H1 (cell line): Measurements from ENCODE around the gene KLHL3. TPM values are rescaled to one million over a fixed set of nuclear protein-coding genes. Genes with fewer than 3 reads are reported as not detected.

Source experiments
- CTCF ChIA-PET: fragments of 300-600 bp; sonication (Branson Sonifier 250); formaldehyde crosslinking; loops from one replicate; lab custom pipeline; 2021; ENCODE audit not compliant: partially characterized antibody; lab: Charles Lee
- POLR2A ChIA-PET: fragments of 300-600 bp; sonication (Branson Sonifier 250); formaldehyde crosslinking; loops from one replicate; lab custom pipeline; 2021; ENCODE audit warnings: inconsistent platforms; ENCODE audit not compliant: partially characterized antibody; lab: Charles Lee
- DNase-seq, 2 experiments: peaks; one replicate each; pipeline versions ENCODE4 v3.0.0 to v3.0.0-alpha.2; 2010 to 2022; ENCODE audit warnings: low spot score in 2 of 2, low read depth in 1 of 2, mixed read lengths in 1 of 2
- FAIRE-seq: peaks from 2 replicates; lab custom pipeline; 2011; peaks lifted over from hg19 to GRCh38; lab: Jason Lieb, UNC
- H2AFZ ChIP-seq: 2 replicates; pipeline ENCODE4 v1.8.1; 2012; ENCODE audit warnings: low read length, inconsistent platforms
- H2AK5ac ChIP-seq: 2 replicates; pipeline ENCODE4 v1.6.1; 2013; ENCODE audit warnings: low read depth, low read length
- H2BK120ac ChIP-seq: replicated peaks from 2 replicates; pipeline ENCODE3; 2013; ENCODE audit warnings: low read depth, low read length, inconsistent platforms
- H2BK12ac ChIP-seq: 2 replicates; pipeline ENCODE4 v1.6.1; 2013; ENCODE audit warnings: low read depth, low read length
- H2BK15ac ChIP-seq: 2 replicates; pipeline ENCODE4 v1.6.1; 2013; ENCODE audit warnings: low read length
- H2BK20ac ChIP-seq: 2 replicates; pipeline ENCODE4 v1.6.1; 2013; ENCODE audit warnings: low read length
- H2BK5ac ChIP-seq: 2 replicates; pipeline ENCODE4 v1.6.1; 2013; ENCODE audit warnings: low read depth, low read length
- H3K14ac ChIP-seq: 2 replicates; pipeline ENCODE4 v1.6.1; 2013; ENCODE audit warnings: inconsistent platforms; ENCODE audit not compliant: insufficient read length
- H3K18ac ChIP-seq: 2 replicates; pipeline ENCODE4 v1.6.1; 2013; ENCODE audit warnings: low read length; ENCODE audit errors: extremely low read depth
- H3K23ac ChIP-seq: 2 replicates; pipeline ENCODE4 v1.6.1; 2013; ENCODE audit warnings: inconsistent platforms; ENCODE audit not compliant: insufficient read length
- H3K23me2 ChIP-seq: 2 replicates; pipeline ENCODE4 v1.6.1; 2013; ENCODE audit warnings: low read depth, low read length
- H3K27ac ChIP-seq: 2 replicates; pipeline ENCODE4 v1.6.1; 2011; ENCODE audit warnings: low read depth, low read length, inconsistent platforms
- H3K27me3 ChIP-seq, 4 experiments: replicated peaks in 1 of 4; 1 replicate in 1 of 4; 2 replicates in 3 of 4; pipeline versions ENCODE4 v1.6.1 to v1.8.1; 2011 to 2013; ENCODE audit warnings: low read length in 3 of 4, mild to moderate bottlenecking in 3 of 4, inconsistent platforms in 2 of 4, mixed read lengths in 2 of 4, moderate library complexity in 1 of 4; ENCODE audit not compliant: control insufficient read depth in 3 of 4, insufficient read depth in 3 of 4; ENCODE audit errors: extremely low read depth in 1 of 4
- H3K36me3 ChIP-seq, 4 experiments: 2 replicates each; pipeline versions ENCODE4 v1.6.1 to v1.8.1; 2011 to 2013; ENCODE audit warnings: mild to moderate bottlenecking in 4 of 4, low read length in 3 of 4, moderate library complexity in 2 of 4, control low read depth in 1 of 4, inconsistent platforms in 1 of 4; ENCODE audit not compliant: insufficient read depth in 4 of 4, control insufficient read depth in 2 of 4
- H3K4ac ChIP-seq: replicated peaks from 2 replicates; pipeline ENCODE3; 2013; ENCODE audit warnings: low read length, low read depth, mixed read lengths, inconsistent platforms; ENCODE audit not compliant: insufficient read length
- H3K4me1 ChIP-seq, 4 experiments: replicated peaks in 1 of 4; 1 replicate in 1 of 4; 2 replicates in 3 of 4; pipeline versions ENCODE4 v1.6.1 to v1.8.1; 2011 to 2013; ENCODE audit warnings: low read length in 3 of 4, inconsistent platforms in 2 of 4, mixed read lengths in 1 of 4; ENCODE audit not compliant: insufficient read depth in 4 of 4, control insufficient read depth in 3 of 4
- H3K4me2 ChIP-seq, 2 experiments: 2 replicates each; pipeline versions ENCODE4 v1.6.1 to v1.8.1; 2011 to 2013; ENCODE audit warnings: low read depth in 2 of 2, low read length in 2 of 2, control low read depth in 1 of 2, inconsistent platforms in 1 of 2, mild to moderate bottlenecking in 1 of 2; ENCODE audit not compliant: insufficient read depth in 1 of 2
- H3K4me3 ChIP-seq, 4 experiments: fragments of 200-600, 300-600 bp in 1 of 4; sonication (generic), shearing (Covaris generic), sonication (Bioruptor Twin) in 1 of 4; 2 replicates each; pipeline versions ENCODE4 v1.5.1 to v1.8.1; 2011 to 2016; ENCODE audit warnings: low read length in 4 of 4, low read depth in 3 of 4, control low read depth in 2 of 4, inconsistent platforms in 2 of 4, mild to moderate bottlenecking in 2 of 4, mixed read lengths in 1 of 4, moderate library complexity in 1 of 4; ENCODE audit not compliant: insufficient read depth in 2 of 4; ENCODE audit errors: extremely low read depth in 1 of 4
- H3K56ac ChIP-seq: replicated peaks from 2 replicates; pipeline ENCODE3; 2013; ENCODE audit warnings: low read depth, mild to moderate bottlenecking, mixed read lengths, low read length, inconsistent platforms; ENCODE audit not compliant: insufficient read length
- H3K79me1 ChIP-seq: 2 replicates; pipeline ENCODE4 v1.6.1; 2013; ENCODE audit warnings: low read depth, low read length, control low read depth
- H3K79me2 ChIP-seq, 2 experiments: 2 replicates each; pipeline versions ENCODE4 v1.6.1 to v1.8.1; 2012 to 2013; ENCODE audit warnings: low read length in 2 of 2, mild to moderate bottlenecking in 2 of 2, inconsistent platforms in 1 of 2; ENCODE audit not compliant: insufficient read depth in 2 of 2, control insufficient read depth in 1 of 2
- H3K9ac ChIP-seq, 4 experiments: replicated peaks in 1 of 4; 1 replicate in 1 of 4; 2 replicates in 3 of 4; pipeline versions ENCODE4 v1.6.1 to v1.8.1; 2011 to 2013; ENCODE audit warnings: low read depth in 3 of 4, low read length in 3 of 4, control low read depth in 2 of 4, mild to moderate bottlenecking in 2 of 4, moderate library complexity in 2 of 4, inconsistent platforms in 1 of 4; ENCODE audit errors: extremely low read depth in 1 of 4
- H3K9me3 ChIP-seq, 2 experiments: 2 replicates each; pipeline versions ENCODE4 v1.6.1 to v1.8.1; 2012 to 2013; ENCODE audit warnings: mild to moderate bottlenecking in 2 of 2, moderate library complexity in 2 of 2, control low read depth in 1 of 2, inconsistent platforms in 1 of 2, low read depth in 1 of 2, low read length in 1 of 2, mixed read lengths in 1 of 2; ENCODE audit not compliant: insufficient read depth in 2 of 2
- H4K20me1 ChIP-seq, 2 experiments: replicated peaks in 1 of 2; 2 replicates each; pipeline versions ENCODE3 to v1.8.1; 2011 to 2013; ENCODE audit warnings: inconsistent platforms in 2 of 2, low read length in 2 of 2, mild to moderate bottlenecking in 1 of 2; ENCODE audit not compliant: insufficient read depth in 2 of 2, control insufficient read depth in 1 of 2
- H4K5ac ChIP-seq: 2 replicates; pipeline ENCODE4 v1.6.1; 2013; ENCODE audit warnings: low read length, low read depth, mixed read lengths, inconsistent platforms; ENCODE audit not compliant: insufficient read length
- H4K8ac ChIP-seq: 2 replicates; pipeline ENCODE4 v1.8.0; 2013; ENCODE audit warnings: mild to moderate bottlenecking, moderate library complexity, low read length, inconsistent platforms; ENCODE audit not compliant: insufficient read depth; ENCODE audit errors: extremely low read depth
- H4K91ac ChIP-seq: replicated peaks from 2 replicates; pipeline ENCODE3; 2013; ENCODE audit warnings: low read length, mixed read lengths, inconsistent platforms; ENCODE audit not compliant: insufficient read length
- EZH2 ChIP-seq: fragments of 200-600 bp; sonication (generic); IDR thresholded peaks from 2 replicates; pipeline ENCODE4 v1.7.1; 2012; ENCODE audit warnings: low read depth, mild to moderate bottlenecking, moderate library complexity, low read length, inconsistent platforms; ENCODE audit not compliant: severe bottlenecking
- FOSL1 ChIP-seq: IDR thresholded peaks from 2 replicates; pipeline ENCODE4 v1.6.1; 2011; ENCODE audit warnings: mild to moderate bottlenecking, low read depth, low read length, moderate library complexity; ENCODE audit not compliant: insufficient read depth
- GTF2F1 ChIP-seq: IDR thresholded peaks from 2 replicates; pipeline ENCODE4 v1.6.1; 2012; ENCODE audit warnings: low read depth, low read length, improper control_type of control experiment, borderline replicate concordance
- KDM1A ChIP-seq: fragments of 200-600, 300-600 bp; sonication (generic); IDR thresholded peaks from 2 replicates; pipeline ENCODE4 v1.7.1; 2016; ENCODE audit warnings: mild to moderate bottlenecking, low read length, borderline replicate concordance
- NANOG ChIP-seq: IDR thresholded peaks from 2 replicates; pipeline ENCODE4 v1.6.1; 2011; ENCODE audit warnings: low read length, low read depth, mild to moderate bottlenecking, inconsistent platforms; ENCODE audit not compliant: insufficient read depth, poor library complexity, severe bottlenecking
- POLR2A ChIP-seq, 2 experiments: IDR thresholded peaks; 1 replicate in 1 of 2; 2 replicates in 1 of 2; pipeline ENCODE4 v1.6.1; 2011; ENCODE audit warnings: low read depth in 2 of 2, low read length in 2 of 2, mild to moderate bottlenecking in 2 of 2; ENCODE audit errors: control extremely low read depth in 1 of 2
- SIX5 ChIP-seq: IDR thresholded peaks from 2 replicates; pipeline ENCODE4 v1.6.1; 2011; ENCODE audit warnings: mild to moderate bottlenecking, low read depth, low read length
- SP4 ChIP-seq: IDR thresholded peaks from 2 replicates; pipeline ENCODE4 v1.6.1; 2012; ENCODE audit warnings: low read length, inconsistent platforms
- TAF1 ChIP-seq: IDR thresholded peaks from 2 replicates; pipeline ENCODE4 v1.6.1; 2011; ENCODE audit warnings: mild to moderate bottlenecking, low read depth, low read length
- WGBS, 2 experiments: shearing (Covaris generic) in 1 of 2; methylation state at CpG; one replicate each; pipeline versions ENCODE4 v1.1.6 to v1.1.7; 2013 to 2015; ENCODE audit warnings: low lambda C conversion rate in 2 of 2, mixed read lengths in 2 of 2, inconsistent platforms in 1 of 2, low coverage in 1 of 2, missing lambda C conversion rate in 1 of 2; ENCODE audit not compliant: insufficient replicate concordance in 2 of 2, insufficient coverage in 1 of 2, insufficient read length in 1 of 2; ENCODE audit errors: extremely low coverage in 1 of 2, missing lambda C conversion rate in 1 of 2; 5-methylcytosine and 5-hydroxymethylcytosine counted together
- polyA plus RNA-seq, 7 experiments: library from polyadenylated mRNA; depleted of rRNA in 3 of 7; stranded (reverse) in 5 of 7; unstranded in 2 of 7; fragments of >200 nt in 5 of 7; fragments of 200-250 nt in 2 of 7; gene quantifications; 1 replicate in 5 of 7; 2 replicates in 1 of 7; 4 replicates in 1 of 7; pipeline versions ENCODE4 v1.2.1 to v1.2.3, GENCODE V29; 2011 to 2013; ENCODE audit warnings: missing spikeins in 2 of 7, mixed read lengths in 2 of 7
- total RNA-seq: library from RNA; stranded (reverse); fragmentation: NEBNext Ultra II Directional; extraction: Animal tissue kit (Norgen Biotek cat#: 25700); gene quantifications from 2 replicates; pipeline ENCODE4 v1.2.1, GENCODE V29; 2021

KLHL3 gene
- total and polyA plus RNA-seq, 2 of the 8 experiments (the other 6 are each of a cell fraction or from before 2014, with no cell fraction given), result 7.4 to 13.7 TPM

DNA sequence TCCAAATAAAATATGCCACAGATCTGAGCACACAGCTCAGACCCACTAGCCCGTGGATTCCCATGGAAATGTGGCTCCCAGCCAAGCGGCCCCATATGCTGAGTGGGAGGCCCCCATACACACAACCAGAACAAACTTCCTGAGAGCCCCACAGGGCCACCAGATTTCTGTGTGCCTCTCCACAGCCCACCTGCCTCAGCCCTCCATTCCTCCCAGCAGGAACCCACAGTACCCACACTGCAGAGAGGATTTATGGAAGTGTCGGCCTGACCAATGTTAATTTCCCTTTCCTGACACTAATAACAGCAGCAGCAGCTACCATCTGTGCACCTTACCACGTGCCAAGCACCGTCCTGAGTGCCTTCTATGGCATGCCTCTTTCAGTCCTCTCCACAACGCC, 137.5 kb downstream of the KLHL3 start:
- Histone ChIP-seq H3K27ac (no peak overlapping the region), H3K4me2 (no peak overlapping the region), H4K5ac (no peak overlapping the region), H3K4me1 (no peaks in the 10 kb centered on the region), H2AK5ac (no peak overlapping the region), H3K18ac (no peak overlapping the region), H4K8ac (no peak overlapping the region), H3K79me2 (no peaks in the 10 kb centered on the region), H3K36me3 (no peaks in the 10 kb centered on the region), H2AFZ (no peak overlapping the region), H3K9ac (no peak overlapping the region), H2BK20ac (no peak overlapping the region), H3K4ac (no peak overlapping the region), H3K56ac (no peak overlapping the region), H3K79me1 (no peaks in the 10 kb centered on the region), H2BK5ac (no peak overlapping the region), H4K20me1 (no peaks in the 10 kb centered on the region), H3K14ac (no peak overlapping the region), H2BK12ac (no peak overlapping the region), H2BK120ac (no peak overlapping the region), H2BK15ac (no peak overlapping the region), H3K23ac (no peak overlapping the region), H4K91ac (no peak overlapping the region), H3K4me3 (no peak overlapping the region), H3K27me3 (no peaks in the 10 kb centered on the region), H3K23me2 (no peaks in the 10 kb centered on the region), H3K9me3 (no peaks in the 10 kb centered on the region)
- no peak for FAIRE-seq
- 74% methylated on average over 6 of the region's 6 CpGs; no CpG with 5 or more reads in 1 of the 2 experiments for WGBS, 2 experiments
- ChIA-PET CTCF (interaction anchor here (0.5 kb wide), 1 partner anchor 148 kb away, joined by 5 read pairs; no protein-coding TSS in a partner anchor), POLR2A (no interaction called here)
- no peak for DNase-seq
- TF ChIP-seq SP4, result no peak
- no peak for TF ChIP-seq TAF1
- TF ChIP-seq KDM1A, result no peak
- no peak for TF ChIP-seq FOSL1
- TF ChIP-seq GTF2F1, result no peak
- no peak for TF ChIP-seq SIX5
- TF ChIP-seq EZH2, result no peak
- no peak for TF ChIP-seq POLR2A (IDR thresholded peaks at IDR 0.05; ENCODE audit: control extremely low read depth in 1 of 2, low read depth in 2 of 2, low read length in 2 of 2)
- no peak for TF ChIP-seq NANOG
